Endothelial cell of umbilical vein (primary cell): ENCODE results near the gene LCA5L. TPM values are rescaled to one million over a fixed set of nuclear protein-coding genes. Genes with fewer than 3 reads are reported as not detected.

Source experiments
- BruUV-seq: library from RNA; stranded (reverse); fragments of 400-500 nt; replicated peaks from 2 replicates; lab custom pipeline; 2021; lab: Mats Ljungman, UMichigan
- CTCF ChIA-PET: fragments of 300-600, 350-600 bp; sonication (Branson Sonifier 250); formaldehyde crosslinking; loops from one replicate; lab custom pipeline; 2021; ENCODE audit warnings: antibody characterized with exemption, inconsistent platforms; lab: Charles Lee
- POLR2A ChIA-PET: fragments of 300-600, 350-600 bp; sonication (Branson Sonifier 250); formaldehyde crosslinking; loops from one replicate; lab custom pipeline; 2021; ENCODE audit warnings: antibody characterized with exemption, inconsistent platforms; lab: Charles Lee
- DNase-seq: peaks from one replicate; pipeline ENCODE4 v3.0.0-alpha.2; 2011; ENCODE audit warnings: low read depth, low spot score
- FAIRE-seq: peaks from 2 replicates; lab custom pipeline; 2011; peaks lifted over from hg19 to GRCh38; lab: Jason Lieb, UNC
- H2AFZ ChIP-seq: 2 replicates; pipeline ENCODE4 v1.6.0; 2012; ENCODE audit warnings: low read depth, low read length, control low read depth, inconsistent platforms
- H3K27ac ChIP-seq: 2 replicates; pipeline ENCODE4 v1.5.1; 2011; ENCODE audit warnings: low read depth, mild to moderate bottlenecking, control low read depth, low read length, moderate library complexity; ENCODE audit not compliant: insufficient read depth
- H3K27me3 ChIP-seq, 2 experiments: 2 replicates each; pipeline versions ENCODE4 v1.6.0 to v1.6.1; 2011; ENCODE audit warnings: low read length in 2 of 2, mixed read lengths in 1 of 2; ENCODE audit not compliant: control insufficient read depth in 2 of 2, insufficient read depth in 2 of 2
- H3K36me3 ChIP-seq, 2 experiments: 2 replicates in 1 of 2; 3 replicates in 1 of 2; pipeline ENCODE4 v1.5.1; 2011; ENCODE audit warnings: low read length in 2 of 2, mild to moderate bottlenecking in 1 of 2, moderate library complexity in 1 of 2; ENCODE audit not compliant: control insufficient read depth in 2 of 2, insufficient read depth in 2 of 2; ENCODE audit errors: extremely low read depth in 1 of 2
- H3K4me1 ChIP-seq: 3 replicates; pipeline ENCODE4 v1.5.1; 2011; ENCODE audit warnings: mild to moderate bottlenecking, low read length; ENCODE audit not compliant: control insufficient read depth, insufficient read depth; ENCODE audit errors: extremely low read depth
- H3K4me2 ChIP-seq: 2 replicates; pipeline ENCODE4 v1.6.1; 2011; ENCODE audit warnings: low read length, control low read depth, mixed read lengths; ENCODE audit not compliant: insufficient read depth
- H3K4me3 ChIP-seq, 3 experiments: fragments of 200-600 bp in 1 of 3; sonication (generic), shearing (Covaris generic) in 1 of 3; replicated peaks in 1 of 3; 2 replicates each; pipeline ENCODE4 v1.5.1; 2011 to 2016; ENCODE audit warnings: control low read depth in 3 of 3, low read length in 3 of 3, mild to moderate bottlenecking in 2 of 3, inconsistent platforms in 1 of 3, low read depth in 1 of 3, moderate library complexity in 1 of 3; ENCODE audit not compliant: insufficient read depth in 1 of 3
- H3K79me2 ChIP-seq: 2 replicates; pipeline ENCODE4 v1.6.0; 2012; ENCODE audit warnings: low read length, inconsistent platforms; ENCODE audit not compliant: control insufficient read depth, insufficient read depth
- H3K9ac ChIP-seq: replicated peaks from 2 replicates; pipeline ENCODE3; 2011; ENCODE audit warnings: low read length, control low read depth; ENCODE audit not compliant: insufficient read depth; ENCODE audit errors: extremely low read depth
- H3K9me1 ChIP-seq: replicated peaks from 3 replicates; pipeline ENCODE4 v1.6.0; 2011; ENCODE audit warnings: mild to moderate bottlenecking, low read length; ENCODE audit not compliant: control insufficient read depth, insufficient read depth; ENCODE audit errors: extremely low read depth
- H3K9me3 ChIP-seq: replicated peaks from 2 replicates; pipeline ENCODE4 v1.5.1; 2012; ENCODE audit warnings: low read length, inconsistent platforms; ENCODE audit not compliant: control insufficient read depth, insufficient read depth
- H4K20me1 ChIP-seq: replicated peaks from 2 replicates; pipeline ENCODE3; 2011; ENCODE audit warnings: mild to moderate bottlenecking, low read length; ENCODE audit not compliant: control insufficient read depth, insufficient read depth; ENCODE audit errors: extremely low read depth
- CTCF ChIP-seq, 2 donors: IDR thresholded peaks; 1 replicate in 1 of 2; 2 replicates in 1 of 2; pipeline ENCODE4 v1.5.1; 2011; ENCODE audit warnings: low read length in 2 of 2, mild to moderate bottlenecking in 2 of 2, moderate library complexity in 2 of 2, control low read depth in 1 of 2, inconsistent platforms in 1 of 2, low read depth in 1 of 2; ENCODE audit not compliant: insufficient read depth in 1 of 2; ENCODE audit errors: extremely low read depth in 1 of 2
- EZH2 ChIP-seq: IDR thresholded peaks from 2 replicates; pipeline ENCODE4 v1.6.1; 2012; ENCODE audit warnings: borderline replicate concordance, low read depth, mild to moderate bottlenecking, moderate library complexity, low read length, inconsistent platforms; ENCODE audit not compliant: severe bottlenecking
- FOS ChIP-seq: IDR thresholded peaks from 2 replicates; pipeline ENCODE4 v1.6.1; 2011; ENCODE audit warnings: mild to moderate bottlenecking, low read length, moderate library complexity, borderline replicate concordance; ENCODE audit not compliant: insufficient read depth
- GATA2 ChIP-seq: IDR thresholded peaks from 2 replicates; pipeline ENCODE4 v1.7.0; 2011; ENCODE audit warnings: low read depth, mild to moderate bottlenecking, moderate library complexity, mixed read lengths, low read length; ENCODE audit not compliant: insufficient read length, insufficient read depth
- JUN ChIP-seq: IDR thresholded peaks from 2 replicates; pipeline ENCODE4 v1.6.1; 2011; ENCODE audit warnings: borderline replicate concordance, low read depth; ENCODE audit not compliant: insufficient read length, insufficient read depth
- MYC ChIP-seq: IDR thresholded peaks from one replicate; pipeline ENCODE4 v1.6.1; 2011; ENCODE audit warnings: mild to moderate bottlenecking, low read depth, low read length
- POLR2A ChIP-seq: IDR thresholded peaks from 2 replicates; pipeline ENCODE4 v1.6.1; 2012; ENCODE audit warnings: low read depth, mild to moderate bottlenecking, control low read depth, low read length
- POLR2AphosphoS5 ChIP-seq: IDR thresholded peaks from 2 replicates; pipeline ENCODE4 v1.6.1; 2012; ENCODE audit warnings: low read depth, mild to moderate bottlenecking, control low read depth, low read length, moderate library complexity; ENCODE audit not compliant: insufficient read depth
- dilution Hi-C: fragments of 300-500 bp; cut with MboI; formaldehyde crosslinking; loops from one replicate; pipeline ENCODE4 v1.15.0; 2019; ENCODE audit warnings: low sequenced_read_pairs; ENCODE audit not compliant: extremely low pct_ligation_motif_present
- intact Hi-C: fragments of 100-400 bp; cut with micrococcal nuclease; formaldehyde crosslinking; loops from one replicate; pipeline ENCODE4 v1.10.0; 2022
- polyA plus RNA-seq, 4 experiments: library from polyadenylated mRNA; depleted of rRNA in 3 of 4; stranded (reverse) in 3 of 4; unstranded in 1 of 4; fragments of >200 nt; gene quantifications; 2 replicates each; pipeline versions ENCODE4 v1.2.1 to v1.2.3, GENCODE V29; 2011 to 2012; ENCODE audit warnings: missing spikeins in 1 of 4
- total RNA-seq: library from RNA; stranded (reverse); gene quantifications from 2 replicates; pipeline ENCODE4 v1.2.3, GENCODE V29; 2021
- TF ChIP-seq, protein P1 (sequence below): IDR thresholded peaks from 2 replicates; pipeline ENCODE4 v1.6.1; 2011; ENCODE audit not compliant: insufficient read depth, insufficient read length

The LCA5L gene
- total and polyA plus RNA-seq, 2 donors (not counting 3 experiments of a cell fraction or from before 2014, with no cell fraction given): 0.26 to 1.0 TPM

- Histone ChIP-seq H3K4me3 (no peak overlapping the region), H3K9me3 (no peaks in the 10 kb centered on the region), H3K4me2 (no peak overlapping the region), H3K27ac (no peak overlapping the region), H3K79me2 (no peaks in the 10 kb centered on the region), H4K20me1 (no peaks in the 10 kb centered on the region), H2AFZ (no peak overlapping the region), H3K27me3 (peaks cover 0 to 3% of the 10 kb centered on the region in 2 experiments), H3K9ac (no peak overlapping the region), H3K9me1 (no peaks in the 10 kb centered on the region), H3K36me3 (no peaks in the 10 kb centered on the region), H3K4me1 (no peaks in the 10 kb centered on the region)
- DNase-seq (no peak), FAIRE-seq (no peak)
- ChIA-PET POLR2A (no interaction called here), CTCF (no interaction called here)
- intact Hi-C loops (no loop called here), dilution Hi-C loops (no loop called here)
- BruUV-seq: no TSS peak
- TF ChIP-seq POLR2A (no peak), CTCF (IDR thresholded peaks at IDR 0.05; ENCODE audit: extremely low read depth in 1 of 2, insufficient read depth in 1 of 2, low read depth in 1 of 2, low read length in 2 of 2) (no peak), JUN (no peak), EZH2 (no peak), FOS (no peak), MYC (no peak), GATA2 (no peak), POLR2AphosphoS5 (no peak)
- TF ChIP-seq, protein P1, sequence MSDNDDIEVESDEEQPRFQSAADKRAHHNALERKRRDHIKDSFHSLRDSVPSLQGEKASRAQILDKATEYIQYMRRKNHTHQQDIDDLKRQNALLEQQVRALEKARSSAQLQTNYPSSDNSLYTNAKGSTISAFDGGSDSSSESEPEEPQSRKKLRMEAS: no peak
Measured at GRCh38 chr21:39479814-39480182, 34.2 kb upstream of the LCA5L start.
